ENCODE results near the gene CMTM6. TPM values are rescaled to one million over a fixed set of nuclear protein-coding genes. Genes with fewer than 3 reads are reported as not detected.

The CMTM6 gene
- total RNA-seq, 2 experiments from 2014 or later = 33.6 to 48.0 TPM

- POLR2A ChIA-PET = interaction anchor here (1.0 to 1.4 kb wide), 2 partner anchors 18 to 38 kb away, joined by 4 to 7 read pairs; no protein-coding TSS in a partner anchor
- DNase-seq = peak; percentile 60
- H3K36me3 Mint-ChIP-seq (ENCODE audit: low read depth) = peaks cover 10% of the 10 kb centered on the region
- H3K4me3 Mint-ChIP-seq = peak overlapping the region; percentile 72
- H3K27me3 Mint-ChIP-seq = no peaks in the 10 kb centered on the region
- peak; percentile 65 for ATAC-seq
- intact Hi-C loops (cut with DNase I, micrococcal nuclease) = loop anchor here (1.0 to 5.0 kb wide), 8 partner anchors 13 to 70 kb away; partner anchors contain the start of genes CMTM6 (in 1 of the 2) and CMTM7 (in 1 of the 2)
- H3K9me3 Mint-ChIP-seq (ENCODE audit: low read depth) = no peaks in the 10 kb centered on the region
- CTCF ChIA-PET = interaction anchor here (0.7 to 3.4 kb wide), 12 partner anchors 8 to 296 kb away, joined by 3 to 25 read pairs (median 6); no protein-coding TSS in a partner anchor
- peaks cover 85% of the 10 kb centered on the region for H3K4me1 Mint-ChIP-seq
- H3K27ac Mint-ChIP-seq = peak overlapping the region; percentile 99
These were observed 69.7 kb downstream of the CMTM6 start for GRCh38 chr3:32432711-32433530.

DNA sequence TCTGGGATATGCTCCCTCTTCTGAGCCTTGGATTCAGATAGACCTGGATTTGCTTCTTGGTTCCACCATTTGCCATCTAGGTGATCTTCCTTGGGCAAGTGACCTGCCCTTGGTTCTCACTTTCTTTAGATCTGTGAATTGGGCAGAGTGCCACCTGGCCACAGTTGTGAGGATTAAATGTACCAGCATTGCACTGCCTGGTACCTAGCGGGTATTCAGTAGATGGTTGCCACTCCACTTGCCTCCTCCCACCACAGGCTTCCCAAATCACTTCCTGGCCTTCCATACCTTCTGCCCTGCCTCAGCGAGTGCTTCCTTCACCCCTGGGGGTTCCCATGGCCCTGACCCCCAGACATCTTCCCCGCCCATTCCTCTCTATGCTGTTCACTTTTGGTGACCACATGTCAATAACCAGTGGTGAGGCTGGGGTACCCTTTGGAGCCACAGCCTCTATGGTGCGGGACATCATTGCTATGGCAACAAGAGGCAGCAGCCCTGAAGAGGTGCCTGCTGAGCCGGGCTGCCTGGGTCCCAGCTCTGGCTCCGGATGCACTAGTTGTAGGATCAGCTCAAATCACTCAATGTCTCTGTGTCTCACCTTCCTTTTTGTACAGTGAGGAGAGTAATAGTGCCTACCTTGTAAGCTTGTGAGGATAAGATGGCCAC is 70.5 kb downstream of the CMTM6 start:
- Mint-ChIP-seq H3K4me1 (peaks cover 87% of the 10 kb centered on the region), H3K9me3 (ENCODE audit: low read depth) (no peaks in the 10 kb centered on the region), H3K27ac (peak overlapping the region; percentile 99), H3K27me3 (no peaks in the 10 kb centered on the region), H3K4me3 (peak overlapping the region; percentile 72), H3K36me3 (ENCODE audit: low read depth) (peaks cover 10% of the 10 kb centered on the region)
- CTCF ChIA-PET = interaction anchor here (0.7 to 3.4 kb wide), 8 partner anchors 9 to 135 kb away, joined by 3 to 25 read pairs (median 5); no protein-coding TSS in a partner anchor
- no peak for ATAC-seq
- no peak for DNase-seq
- POLR2A ChIA-PET = interaction anchor here (1.0 to 1.4 kb wide), 2 partner anchors 18 to 37 kb away, joined by 4 to 7 read pairs; no protein-coding TSS in a partner anchor
- intact Hi-C loops (cut with DNase I, micrococcal nuclease) = loop anchor here (2.0 to 5.0 kb wide), 6 partner anchors 13 to 71 kb away; partner anchors contain the start of genes CMTM6 (in 1 of the 2) and CMTM7 (in 1 of the 2)

DNA sequence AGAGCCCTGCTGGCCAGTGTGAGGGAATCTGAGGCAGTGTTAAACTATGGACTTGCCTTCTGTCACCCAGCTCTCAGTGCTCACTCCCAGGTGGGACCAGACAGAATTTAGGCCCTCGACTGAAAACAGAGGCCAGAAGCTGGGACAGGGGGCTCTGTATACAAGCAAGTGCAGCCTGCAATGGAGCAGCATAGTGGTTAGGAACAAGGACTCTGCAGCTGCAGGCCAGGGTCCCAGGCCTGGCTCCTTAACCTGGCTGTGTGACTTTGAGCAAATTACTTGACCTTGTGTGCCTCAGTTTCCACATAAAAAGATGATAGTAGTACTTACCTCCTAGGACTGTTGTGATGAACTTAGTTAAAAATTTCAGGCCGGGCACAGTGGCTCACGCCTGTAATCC is 71.2 kb downstream of the CMTM6 start:
- CTCF ChIA-PET = interaction anchor here (2.0 to 3.4 kb wide), 2 partner anchors 8 to 12 kb away, joined by 11 to 25 read pairs; no protein-coding TSS in a partner anchor
- peak overlapping the region; percentile 99 for H3K27ac Mint-ChIP-seq
- no peak for ATAC-seq
- H3K36me3 Mint-ChIP-seq (ENCODE audit: low read depth) = peaks cover 10% of the 10 kb centered on the region
- no peak for DNase-seq
- no peaks in the 10 kb centered on the region for H3K9me3 Mint-ChIP-seq (ENCODE audit: low read depth)
- H3K4me1 Mint-ChIP-seq = peaks cover 82% of the 10 kb centered on the region
- H3K4me3 Mint-ChIP-seq = peak overlapping the region; percentile 72
- H3K27me3 Mint-ChIP-seq = no peaks in the 10 kb centered on the region
- intact Hi-C loops (cut with DNase I, micrococcal nuclease) = loop anchor here in 1 of 2 experiments (5.0 kb wide), 1 partner anchor 39 kb away; the partner anchor contains the start of gene CMTM7
- POLR2A ChIA-PET = interaction anchor here (1.3 kb wide), 1 partner anchor 17 kb away, joined by 4 read pairs; no protein-coding TSS in a partner anchor

Small RNA genes lying within 50 kb of the gene (microRNA-seq; reads per million reads assigned to microRNA genes)
- not detected for gene MIR548AY (ENCODE audit: borderline replicate concordance)

Other genes starting within 250 kb of the CMTM6 start
- 10 to 100 TPM; 41.1 to 67.0 TPM for gene CMTM7, start 111.0 kb downstream of the CMTM6 start, total RNA-seq
- gene DYNC1LI1, start 68.0 kb upstream of the CMTM6 start, total RNA-seq = 10 to 100 TPM; 31.8 to 31.9 TPM
- 10 to 100 TPM; 57.7 to 76.9 TPM for gene CNOT10, start 182.3 kb upstream of the CMTM6 start, total RNA-seq

Data from activated CD4-positive, alpha-beta T cell treated with anti-CD3 and anti-CD28 coated beads for 36 hours (primary cell).